Heart left ventricle (tissue), 13 donors: Measurements from ENCODE around the gene MSANTD3.

Experiments used
- POLR2A ChIP-seq, 2 donors: fragments of 450-650 bp; IDR thresholded peaks; one replicate each; pipeline ENCODE4 v1.6.1; 2017; ENCODE audit warnings: antibody characterized with exemption in 2 of 2, mild to moderate bottlenecking in 2 of 2, moderate library complexity in 2 of 2
- TF ChIP-seq, protein P1 (sequence below), 12 donors: fragments of 200-600 bp; sonication (generic) in 4 of 12; IDR thresholded peaks; one replicate each; pipeline versions ENCODE4 v1.5.0 to v1.8.0; 2018 to 2022; ENCODE audit warnings: antibody characterized with exemption in 12 of 12, mild to moderate bottlenecking in 5 of 12
- donor health status: ischemic (EF 13 %, LVEDD 7.1; RV severe dilation, severe dysfunction).
- donor health status: DM: no; HTN: yes; CAD: no.
- donor health status: DM: no; HTN: no; CAD: no.
- donor health status: ischemic (EF 25% LVEDD 6.9; RV normal size, moderate dysfunction).
- donor health status: ischemic (EF 25% LVEDD 5.7; RV mildly dilated, moderate dysfunction).
- donor health status: ischemic (EF 35%, LVEDD 5.7; RV mildly dilated, moderate dysfunction).
- donor health status: nonischemic (EF 11% LVEDD 7.7; RV severe dilation, severe dysfunction).
- donor health status: DM: yes; HTN: yes; CAD: no.
- donor health status: PGD.
- donor health status: ischemic (EF 29% LVEDD 5.4; RV normal size, mild dysfunction).
- donor health status: nonischemic (EF 23%, LVEDD 6.1; RV moderate dilation, normal function).

DNA sequence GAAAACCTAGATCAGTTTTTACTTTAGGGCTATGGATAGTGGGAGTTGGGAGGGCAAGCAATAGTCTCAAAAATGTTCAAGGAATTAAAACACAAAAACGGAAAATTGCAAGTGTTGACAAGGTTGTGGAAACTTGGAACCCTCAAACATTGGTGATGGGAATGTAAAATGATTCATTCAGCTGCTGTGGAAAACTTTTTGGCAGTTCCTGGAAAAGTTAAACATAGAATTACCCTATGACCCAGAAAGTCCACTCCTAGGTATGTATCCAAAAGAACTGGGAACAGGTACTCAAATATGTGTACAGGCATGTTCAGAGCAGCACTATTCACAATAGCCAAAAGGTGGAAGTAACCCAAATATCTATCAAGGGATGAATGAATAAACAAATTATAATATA lies 1.2 kb upstream of the MSANTD3 start:
- TF ChIP-seq POLR2A (IDR thresholded peaks at IDR 0.05) = no peak
- TF ChIP-seq, protein P1, sequence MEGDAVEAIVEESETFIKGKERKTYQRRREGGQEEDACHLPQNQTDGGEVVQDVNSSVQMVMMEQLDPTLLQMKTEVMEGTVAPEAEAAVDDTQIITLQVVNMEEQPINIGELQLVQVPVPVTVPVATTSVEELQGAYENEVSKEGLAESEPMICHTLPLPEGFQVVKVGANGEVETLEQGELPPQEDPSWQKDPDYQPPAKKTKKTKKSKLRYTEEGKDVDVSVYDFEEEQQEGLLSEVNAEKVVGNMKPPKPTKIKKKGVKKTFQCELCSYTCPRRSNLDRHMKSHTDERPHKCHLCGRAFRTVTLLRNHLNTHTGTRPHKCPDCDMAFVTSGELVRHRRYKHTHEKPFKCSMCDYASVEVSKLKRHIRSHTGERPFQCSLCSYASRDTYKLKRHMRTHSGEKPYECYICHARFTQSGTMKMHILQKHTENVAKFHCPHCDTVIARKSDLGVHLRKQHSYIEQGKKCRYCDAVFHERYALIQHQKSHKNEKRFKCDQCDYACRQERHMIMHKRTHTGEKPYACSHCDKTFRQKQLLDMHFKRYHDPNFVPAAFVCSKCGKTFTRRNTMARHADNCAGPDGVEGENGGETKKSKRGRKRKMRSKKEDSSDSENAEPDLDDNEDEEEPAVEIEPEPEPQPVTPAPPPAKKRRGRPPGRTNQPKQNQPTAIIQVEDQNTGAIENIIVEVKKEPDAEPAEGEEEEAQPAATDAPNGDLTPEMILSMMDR (IDR thresholded peaks at IDR 0.05) = no peak
